Brain microvascular endothelial cell (primary cell): ENCODE results near the gene ZNG1B.
"Not testable (repeated sequence)": the region's sequence is repeated elsewhere in the genome, so short reads cannot be mapped to it uniquely, and the experiment has no call there.

Source experiments
- DNase-seq: peaks from one replicate; pipeline ENCODE4 v3.0.0-alpha.2; 2020
- H3K27ac ChIP-seq: fragments of 250-450 bp; sonication (Bioruptor Pico); 2 replicates; pipeline ENCODE4 v1.5.1; 2020; ENCODE audit warnings: mild to moderate bottlenecking, moderate library complexity
- H3K27me3 ChIP-seq: fragments of 250-450 bp; sonication (Bioruptor Pico); replicated peaks from 2 replicates; pipeline ENCODE4 v1.5.1; 2020; ENCODE audit warnings: mild to moderate bottlenecking
- H3K36me3 ChIP-seq: fragments of 250-450 bp; sonication (Bioruptor Pico); replicated peaks from 2 replicates; pipeline ENCODE4 v1.5.1; 2020; ENCODE audit warnings: mild to moderate bottlenecking
- H3K4me3 ChIP-seq: 2 replicates; pipeline ENCODE4 v1.5.1; 2011; ENCODE audit warnings: low read depth, mild to moderate bottlenecking, control low read depth, low read length, moderate library complexity
- in situ Hi-C: cut with HindIII; loops from 2 replicates; pipeline ENCODE4 v1.10.0; 2017; ENCODE audit warnings: low sequenced_read_pairs, low pct_ligation_motif_present
- TF ChIP-seq, protein P1 (sequence below): IDR thresholded peaks from 2 replicates; pipeline ENCODE4 v1.5.1; 2011; ENCODE audit warnings: low read depth, mild to moderate bottlenecking, moderate library complexity, low read length, control low read depth, inconsistent platforms; ENCODE audit errors: missing control alignments

The ZNG1B gene

DNA sequence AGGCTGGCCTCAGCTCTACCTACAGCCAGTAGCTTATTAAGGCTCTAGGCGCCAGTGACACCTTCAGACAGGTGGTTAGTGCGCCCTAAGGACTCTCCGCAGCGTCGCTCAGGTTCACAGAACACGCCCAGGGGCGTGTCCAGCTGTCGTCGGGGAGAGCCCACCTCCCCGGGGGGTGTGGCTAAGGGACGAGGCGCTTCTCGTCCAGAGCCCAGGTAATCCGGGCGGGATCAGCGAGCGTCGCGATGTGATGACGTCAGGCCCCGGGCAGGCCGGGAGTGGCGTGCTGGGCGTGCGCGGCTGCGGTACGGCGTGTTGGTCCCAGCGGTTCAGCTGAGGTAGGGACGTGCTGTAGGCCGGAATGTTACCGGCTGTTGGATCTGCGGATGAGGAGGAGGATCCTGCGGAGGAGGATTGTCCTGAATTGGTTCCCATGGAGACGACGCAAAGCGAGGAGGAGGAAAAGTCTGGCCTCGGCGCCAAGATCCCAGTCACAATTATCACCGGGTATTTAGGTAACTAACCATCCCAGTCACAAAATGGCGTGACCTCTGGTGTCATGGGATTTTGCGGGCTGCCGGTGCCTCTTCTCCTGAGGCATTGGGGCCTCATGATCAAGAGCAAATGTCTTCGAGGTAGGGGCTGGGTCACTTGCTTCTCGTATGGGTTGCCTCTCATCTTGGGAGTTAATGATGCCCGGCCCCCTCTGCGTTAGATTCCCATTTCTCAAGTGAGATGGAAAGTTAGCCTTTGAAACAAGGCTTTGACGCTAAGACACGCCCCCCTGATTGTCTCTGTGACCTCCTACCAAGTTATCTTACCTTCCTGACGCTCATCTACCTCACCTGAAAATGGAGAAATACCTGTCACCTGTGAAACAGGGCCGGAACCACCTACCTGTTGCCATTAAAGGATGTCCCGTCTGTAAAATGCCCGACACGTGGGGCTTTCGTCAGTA is at the start of gene ZNG1B:
ZNG1B (plus strand) TSS at position 184 of the 958 bp plus-strand sequence; CDS start at position 362, 178 bp downstream.
- in situ Hi-C loops: not testable (repeated sequence)

GRCh38 chr2:113390124-113390849 is 47.2 kb upstream of the ZNG1B start:
- Histone ChIP-seq H3K27me3 (peaks cover 2% of the 10 kb centered on the region), H3K27ac (no peak overlapping the region), H3K36me3 (no peaks in the 10 kb centered on the region), H3K4me3 (no peak overlapping the region)
- DNase-seq: peak; percentile 79
- TF ChIP-seq, protein P1, sequence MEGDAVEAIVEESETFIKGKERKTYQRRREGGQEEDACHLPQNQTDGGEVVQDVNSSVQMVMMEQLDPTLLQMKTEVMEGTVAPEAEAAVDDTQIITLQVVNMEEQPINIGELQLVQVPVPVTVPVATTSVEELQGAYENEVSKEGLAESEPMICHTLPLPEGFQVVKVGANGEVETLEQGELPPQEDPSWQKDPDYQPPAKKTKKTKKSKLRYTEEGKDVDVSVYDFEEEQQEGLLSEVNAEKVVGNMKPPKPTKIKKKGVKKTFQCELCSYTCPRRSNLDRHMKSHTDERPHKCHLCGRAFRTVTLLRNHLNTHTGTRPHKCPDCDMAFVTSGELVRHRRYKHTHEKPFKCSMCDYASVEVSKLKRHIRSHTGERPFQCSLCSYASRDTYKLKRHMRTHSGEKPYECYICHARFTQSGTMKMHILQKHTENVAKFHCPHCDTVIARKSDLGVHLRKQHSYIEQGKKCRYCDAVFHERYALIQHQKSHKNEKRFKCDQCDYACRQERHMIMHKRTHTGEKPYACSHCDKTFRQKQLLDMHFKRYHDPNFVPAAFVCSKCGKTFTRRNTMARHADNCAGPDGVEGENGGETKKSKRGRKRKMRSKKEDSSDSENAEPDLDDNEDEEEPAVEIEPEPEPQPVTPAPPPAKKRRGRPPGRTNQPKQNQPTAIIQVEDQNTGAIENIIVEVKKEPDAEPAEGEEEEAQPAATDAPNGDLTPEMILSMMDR: peak; percentile 84
- in situ Hi-C loops: no loop called here

More for the DNA sequence above, at the start of gene ZNG1B:
- H3K4me3 ChIP-seq: peak within 1 kb of the TSS; percentile 58
- not testable (repeated sequence) for H3K36me3 ChIP-seq, H3K27me3 ChIP-seq
- peak within 1 kb of the TSS; percentile 51 for H3K27ac ChIP-seq
- peak; percentile 65 for DNase-seq

- DNase-seq: no peak
- no peak overlapping the region for H3K4me3 ChIP-seq
- TF ChIP-seq, protein P1: no peak
- H3K36me3 ChIP-seq: no peaks in the 10 kb centered on the region
- H3K27me3 ChIP-seq: peaks cover under 1% of the 10 kb centered on the region
- H3K27ac ChIP-seq: no peak overlapping the region
- in situ Hi-C loops: no loop called here
Observed at GRCh38 chr2:113391073-113391472, 46.4 kb upstream of the ZNG1B start.

GRCh38 chr2:113406114-113406513 is 31.4 kb upstream of the ZNG1B start:
- TF ChIP-seq, protein P1: no peak
- DNase-seq: no peak
- Histone ChIP-seq H3K36me3 (no peaks in the 10 kb centered on the region), H3K27ac (no peak overlapping the region), H3K4me3 (no peak overlapping the region), H3K27me3 (no peaks in the 10 kb centered on the region)
- in situ Hi-C loops: no loop called here

GRCh38 chr2:113407446-113408099 is 29.9 kb upstream of the ZNG1B start:
- TF ChIP-seq, protein P1: peak; percentile 62
- DNase-seq: peak; percentile 26
- in situ Hi-C loops: no loop called here
- no peaks in the 10 kb centered on the region for H3K36me3 ChIP-seq
- H3K27ac ChIP-seq: no peak overlapping the region
- H3K27me3 ChIP-seq: no peaks in the 10 kb centered on the region
- no peak overlapping the region for H3K4me3 ChIP-seq

DNA sequence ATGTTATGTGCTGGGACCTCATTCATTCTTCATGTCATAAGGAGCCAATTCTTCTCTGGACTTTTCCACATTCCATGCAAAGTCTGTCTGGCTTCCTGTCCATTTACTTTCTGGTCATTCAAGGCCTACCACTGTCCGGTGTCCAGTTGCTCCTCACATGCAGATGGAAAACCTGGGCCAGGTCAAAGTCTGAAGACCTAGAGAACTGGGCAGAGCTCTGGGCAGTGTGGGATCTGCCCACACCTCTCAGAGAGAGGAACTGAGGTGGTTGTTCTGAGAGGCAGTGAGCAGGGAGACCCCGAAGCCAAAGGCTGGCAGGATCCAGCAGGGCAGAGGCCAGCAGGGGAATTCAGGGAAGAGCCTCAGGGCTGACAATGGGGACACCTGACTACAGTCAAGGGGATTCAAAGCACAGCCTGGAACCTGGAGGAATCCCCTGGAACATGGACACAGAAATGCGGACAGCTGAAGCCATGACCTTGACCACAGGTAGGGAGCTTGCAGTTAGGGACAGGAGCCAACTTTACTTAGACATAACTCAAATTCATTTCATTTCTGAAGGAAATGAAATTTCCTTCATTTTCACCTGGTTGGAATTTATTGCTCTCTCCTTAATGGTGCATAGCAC is 25.7 kb upstream of the ZNG1B start:
- in situ Hi-C loops, H3K36me3 ChIP-seq, DNase-seq, H3K4me3 ChIP-seq, H3K27ac ChIP-seq, H3K27me3 ChIP-seq: not testable (repeated sequence)

- H3K27me3 ChIP-seq, in situ Hi-C loops, H3K27ac ChIP-seq, H3K4me3 ChIP-seq, H3K36me3 ChIP-seq, DNase-seq: not testable (repeated sequence)
Observed at GRCh38 chr2:113412774-113413173, 24.7 kb upstream of the ZNG1B start.

DNA sequence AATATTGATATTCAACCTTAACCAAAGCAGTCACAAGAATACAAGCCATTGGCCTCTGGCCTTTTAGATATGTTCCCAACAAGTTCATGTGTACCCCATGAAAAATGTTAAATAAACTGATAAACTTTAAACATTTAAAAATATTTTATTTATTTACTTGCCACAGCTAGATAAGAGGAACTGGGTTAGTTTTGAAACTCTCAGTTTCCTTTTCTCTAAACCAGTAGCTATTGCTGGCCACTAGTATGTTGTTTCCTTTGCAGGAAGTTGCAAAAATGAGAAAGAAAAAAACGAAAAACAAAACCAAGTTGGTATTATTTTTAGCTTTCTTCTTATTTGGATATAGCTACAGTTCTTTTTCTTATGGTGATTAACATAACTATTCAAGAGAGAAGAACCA is 5.7 kb upstream of the ZNG1B start:
- H3K27ac ChIP-seq, H3K4me3 ChIP-seq, H3K27me3 ChIP-seq, H3K36me3 ChIP-seq, in situ Hi-C loops, DNase-seq: not testable (repeated sequence)

DNA sequence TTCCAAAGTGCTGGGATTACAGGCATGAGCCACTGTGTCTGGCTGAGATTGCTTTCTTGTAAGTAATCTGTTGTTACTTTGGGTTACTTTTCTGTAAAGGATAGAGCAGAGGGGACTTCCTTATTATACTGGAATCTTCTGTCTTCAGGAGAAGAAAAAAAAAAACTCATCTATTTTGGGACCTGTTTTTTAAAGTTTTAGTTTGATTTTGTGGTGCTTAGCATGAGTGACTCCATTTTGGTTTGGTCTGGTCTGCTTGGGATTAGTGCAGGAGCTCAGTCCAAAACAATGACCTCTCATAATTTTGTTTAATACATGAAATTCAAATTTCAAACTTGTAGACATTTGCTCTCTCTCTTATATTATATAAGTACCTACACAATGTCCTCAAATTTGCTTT is 4.0 kb upstream of the ZNG1B start:
- H3K27me3 ChIP-seq, H3K36me3 ChIP-seq, in situ Hi-C loops, H3K4me3 ChIP-seq, H3K27ac ChIP-seq, DNase-seq: not testable (repeated sequence)
